Measurements from ENCODE around the gene BLOC1S3. TPM values are rescaled to one million over a fixed set of nuclear protein-coding genes. Genes with fewer than 3 reads are reported as not detected.

BLOC1S3 gene
- total RNA-seq, 1 donor from 2014 or later: 15.9 TPM

GRCh38 chr19:45158503-45159209 lies 19.9 kb upstream of the BLOC1S3 start:
- Histone ChIP-seq H3K27me3 (ENCODE audit: low read depth) (peaks cover 75% of the 10 kb centered on the region), H3K36me3 (no peaks in the 10 kb centered on the region), H3K9me3 (no peaks in the 10 kb centered on the region), H3K4me3 (no peak overlapping the region), H3K27ac (no peak overlapping the region), H3K4me1 (peaks cover 7% of the 10 kb centered on the region)
- intact Hi-C loops (cut with DNase I): no loop called here
- DNase-seq (no peak), ATAC-seq (no peak)
- no peak for TF ChIP-seq CTCF (IDR thresholded peaks at IDR 0.05)

- Histone ChIP-seq H3K36me3 (no peaks in the 10 kb centered on the region), H3K9me3 (no peaks in the 10 kb centered on the region), H3K4me3 (no peak overlapping the region), H3K27me3 (ENCODE audit: low read depth) (peaks cover 67% of the 10 kb centered on the region), H3K4me1 (peaks cover 3% of the 10 kb centered on the region), H3K27ac (no peak overlapping the region)
- TF ChIP-seq CTCF (IDR thresholded peaks at IDR 0.05): no peak
- no peak for ATAC-seq
- intact Hi-C loops (cut with DNase I): no loop called here
- DNase-seq: no peak
Measured at GRCh38 chr19:45159210-45159970, 19.2 kb upstream of the BLOC1S3 start.

GRCh38 chr19:45159971-45160324 lies 18.6 kb upstream of the BLOC1S3 start:
- H3K4me3 ChIP-seq: no peak overlapping the region
- DNase-seq (no peak), ATAC-seq (no peak)
- no peaks in the 10 kb centered on the region for H3K9me3 ChIP-seq
- peaks cover 8% of the 10 kb centered on the region for H3K4me1 ChIP-seq
- H3K36me3 ChIP-seq: no peaks in the 10 kb centered on the region
- H3K27ac ChIP-seq: no peak overlapping the region
- H3K27me3 ChIP-seq (ENCODE audit: low read depth): peaks cover 64% of the 10 kb centered on the region
- intact Hi-C loops (cut with DNase I): no loop called here
- no peak for TF ChIP-seq CTCF (IDR thresholded peaks at IDR 0.05)

GRCh38 chr19:45160870-45161737 lies 17.5 kb upstream of the BLOC1S3 start, which contains the start of gene NKPD1:
Gene NKPD1, minus strand, starts transcription at chr19:45160982. Its CDS starts 832 bp downstream, at chr19:45160150.
- peak; percentile 54 to 62 for ATAC-seq
- H3K27ac ChIP-seq: no peak within 1 kb of the TSS
- peaks cover 12% of the 10 kb centered on the region for H3K4me1 ChIP-seq
- no peak within 1 kb of the TSS for H3K4me3 ChIP-seq
- intact Hi-C loops (cut with DNase I): no loop called here
- no peaks in the 10 kb centered on the region for H3K36me3 ChIP-seq
- no peak for TF ChIP-seq CTCF (IDR thresholded peaks at IDR 0.05)
- H3K27me3 ChIP-seq (ENCODE audit: low read depth): peaks cover 54% of the 10 kb centered on the region
- peak; percentile 71 for DNase-seq
- no peaks in the 10 kb centered on the region for H3K9me3 ChIP-seq
